Measurements from ENCODE around the gene HSF2. TPM values are rescaled to one million over a fixed set of nuclear protein-coding genes. Genes with fewer than 3 reads are reported as not detected.
"Not testable (repeated sequence)": the region's sequence is repeated elsewhere in the genome, so short reads cannot be mapped to it uniquely, and the experiment has no call there.

Gene HSF2
- total RNA-seq, 1 experiment from 2014 or later = 51.4 TPM

DNA sequence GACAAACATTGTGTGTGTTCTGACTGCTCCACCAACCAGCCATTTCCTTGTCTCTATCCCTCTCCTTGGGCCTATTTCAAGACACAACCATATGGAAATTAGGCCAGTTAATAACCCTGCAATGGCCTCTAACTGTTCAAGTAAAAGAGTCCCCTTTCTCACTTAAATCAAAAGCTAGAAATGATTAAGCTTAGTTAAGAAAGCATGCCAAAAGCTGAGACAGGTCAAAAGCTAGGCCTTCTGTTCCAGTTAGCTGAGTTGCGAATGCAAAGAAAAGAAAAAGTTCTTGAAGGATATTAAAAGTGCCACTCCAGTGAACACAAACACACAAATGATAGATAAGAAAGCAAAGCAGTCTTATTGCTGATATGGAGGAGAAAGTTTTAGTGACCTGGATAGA lies 49.6 kb downstream of the HSF2 start:
- DNase-seq (ENCODE audit: low spot score) = no peak

DNA sequence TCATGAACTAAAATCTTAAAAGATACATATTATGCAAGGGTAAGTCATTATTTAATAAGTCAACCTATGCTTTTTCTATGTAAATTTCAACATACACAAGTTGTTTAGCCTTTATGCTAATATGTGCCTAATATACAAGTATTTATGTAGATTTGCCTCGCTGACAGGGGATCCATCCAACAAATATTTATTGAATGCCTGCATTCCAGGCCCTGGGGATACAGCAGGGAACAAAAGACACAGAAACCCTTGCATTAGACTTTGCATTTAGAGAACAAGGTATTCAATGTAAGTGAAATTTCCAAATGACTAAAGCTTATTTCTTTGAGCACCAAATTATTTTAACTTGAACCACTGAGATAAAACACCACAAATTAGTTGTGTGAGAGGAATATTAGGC lies 53.1 kb downstream of the HSF2 start:
- DNase-seq (ENCODE audit: low spot score) = no peak

DNA sequence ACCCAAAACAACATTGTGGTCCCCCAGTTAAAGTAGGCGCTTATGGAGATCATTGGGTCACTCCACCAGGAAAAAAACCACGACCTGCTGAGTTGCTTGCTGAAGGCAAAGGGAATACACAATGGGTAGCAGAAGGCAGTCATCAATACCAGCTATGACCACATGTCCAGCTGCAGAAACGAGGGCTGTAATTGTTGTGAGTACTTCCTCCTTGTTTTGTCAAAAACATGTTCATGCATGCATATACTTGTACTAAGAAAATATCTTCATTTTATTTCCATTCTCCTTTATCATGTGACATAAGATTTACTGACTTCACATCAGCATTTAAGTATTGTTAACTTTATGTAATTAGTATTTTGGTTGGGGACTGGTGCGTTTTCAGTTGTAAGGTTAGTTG lies 55.2 kb downstream of the HSF2 start:
- DNase-seq (ENCODE audit: low spot score) = no peak

DNA sequence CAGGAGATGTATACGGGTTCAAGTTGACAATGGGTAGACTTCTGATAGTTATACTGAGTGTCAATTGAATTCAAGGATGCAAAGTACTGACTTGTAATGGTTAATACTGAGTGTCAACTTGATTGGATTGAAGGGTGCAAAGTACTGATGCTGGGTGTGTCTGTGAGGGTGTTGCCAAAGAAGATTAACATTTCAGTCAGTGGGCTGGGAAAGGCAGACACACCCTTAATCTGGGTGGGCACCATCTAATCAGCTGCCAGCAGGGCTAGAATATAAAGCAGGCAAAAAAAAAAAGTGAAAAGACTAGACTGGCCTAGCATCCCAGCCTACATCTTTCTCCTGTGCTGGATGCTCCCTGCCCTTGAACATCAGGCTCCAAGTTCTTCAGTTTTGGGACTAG lies 55.7 kb downstream of the HSF2 start:
- DNase-seq (ENCODE audit: low spot score) = not testable (repeated sequence)

DNA sequence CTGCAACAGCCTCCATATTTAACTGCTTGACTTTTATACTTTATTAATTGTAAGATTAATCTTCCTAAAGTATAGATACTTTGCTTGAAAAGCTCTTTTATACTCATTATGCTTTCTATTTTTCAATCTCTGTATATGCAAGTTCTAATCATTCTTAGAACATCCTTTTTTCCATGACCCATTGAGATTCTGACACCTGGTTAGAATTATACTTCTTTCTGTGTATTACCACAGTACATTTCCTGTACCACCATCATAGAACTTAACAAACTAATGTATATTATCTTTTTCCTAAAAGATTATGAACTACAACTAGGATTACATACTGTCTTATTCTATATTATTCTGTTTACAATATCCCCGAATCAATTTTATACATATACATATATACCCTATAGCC lies 58.6 kb downstream of the HSF2 start:
- no peak for DNase-seq (ENCODE audit: low spot score)

DNA sequence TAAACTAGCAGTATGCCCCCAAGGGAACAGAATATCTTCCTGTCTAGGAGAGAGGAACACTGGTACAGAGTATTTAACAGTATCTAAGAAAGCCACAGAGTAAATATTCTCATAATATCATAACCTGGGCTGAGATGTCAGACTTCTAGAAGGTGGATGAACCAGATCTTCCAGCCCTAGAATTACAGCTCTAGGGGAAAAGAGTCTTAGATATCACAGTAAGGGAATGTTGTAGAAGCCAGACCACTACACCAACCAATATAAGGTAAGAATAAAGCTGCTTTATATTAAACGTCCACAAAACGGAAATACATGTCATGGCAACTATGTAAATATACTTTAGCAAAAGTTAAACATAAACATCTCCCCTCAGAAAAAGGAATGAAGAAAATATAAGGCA lies 59.8 kb downstream of the HSF2 start:
- DNase-seq (ENCODE audit: low spot score) = no peak

DNA sequence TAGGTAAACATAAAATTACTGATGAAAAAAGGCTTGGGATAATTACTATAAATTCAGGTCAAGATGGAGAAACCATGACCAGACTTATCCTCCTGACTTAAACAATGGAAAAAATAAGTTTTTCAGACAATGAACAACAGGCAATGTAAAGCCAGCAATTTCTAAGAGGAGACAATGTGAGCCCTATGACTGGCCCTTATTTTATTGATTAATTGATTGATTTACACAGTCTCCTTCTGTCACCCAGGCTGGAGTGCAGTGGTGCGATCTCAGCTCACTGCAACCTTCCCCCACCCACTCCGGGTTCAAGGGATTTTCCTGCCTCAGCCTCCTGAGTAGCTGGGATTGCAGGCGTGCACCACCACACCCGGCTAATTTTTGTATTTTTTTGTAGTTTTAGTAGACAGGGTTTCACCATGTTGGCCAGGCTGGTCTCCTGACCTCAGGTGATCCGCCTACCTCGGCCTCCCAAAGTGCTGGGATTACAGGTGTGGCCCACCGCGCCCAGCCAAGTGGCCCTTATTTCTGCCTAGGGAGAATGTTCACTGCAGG lies 60.5 kb downstream of the HSF2 start:
- DNase-seq (ENCODE audit: low spot score) = not testable (repeated sequence)

DNA sequence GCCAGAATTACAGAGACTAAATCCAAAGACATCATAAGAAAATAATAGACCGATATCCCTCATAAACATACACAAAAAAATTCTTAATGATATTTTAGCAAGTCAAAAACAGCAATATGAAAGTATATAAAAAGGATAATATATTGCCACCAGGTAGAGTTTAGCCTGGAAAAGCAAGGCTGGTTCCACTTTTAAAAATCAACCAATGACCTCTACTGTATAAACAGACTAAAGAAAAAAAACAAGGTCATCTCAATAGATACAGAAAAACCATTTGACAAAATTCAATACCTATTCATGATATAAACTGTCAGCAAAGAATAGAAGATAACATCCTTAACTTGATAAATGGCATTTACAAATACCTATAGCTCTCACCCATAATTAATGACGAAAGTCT lies 62.4 kb downstream of the HSF2 start:
- no peak for DNase-seq (ENCODE audit: low spot score)

DNA sequence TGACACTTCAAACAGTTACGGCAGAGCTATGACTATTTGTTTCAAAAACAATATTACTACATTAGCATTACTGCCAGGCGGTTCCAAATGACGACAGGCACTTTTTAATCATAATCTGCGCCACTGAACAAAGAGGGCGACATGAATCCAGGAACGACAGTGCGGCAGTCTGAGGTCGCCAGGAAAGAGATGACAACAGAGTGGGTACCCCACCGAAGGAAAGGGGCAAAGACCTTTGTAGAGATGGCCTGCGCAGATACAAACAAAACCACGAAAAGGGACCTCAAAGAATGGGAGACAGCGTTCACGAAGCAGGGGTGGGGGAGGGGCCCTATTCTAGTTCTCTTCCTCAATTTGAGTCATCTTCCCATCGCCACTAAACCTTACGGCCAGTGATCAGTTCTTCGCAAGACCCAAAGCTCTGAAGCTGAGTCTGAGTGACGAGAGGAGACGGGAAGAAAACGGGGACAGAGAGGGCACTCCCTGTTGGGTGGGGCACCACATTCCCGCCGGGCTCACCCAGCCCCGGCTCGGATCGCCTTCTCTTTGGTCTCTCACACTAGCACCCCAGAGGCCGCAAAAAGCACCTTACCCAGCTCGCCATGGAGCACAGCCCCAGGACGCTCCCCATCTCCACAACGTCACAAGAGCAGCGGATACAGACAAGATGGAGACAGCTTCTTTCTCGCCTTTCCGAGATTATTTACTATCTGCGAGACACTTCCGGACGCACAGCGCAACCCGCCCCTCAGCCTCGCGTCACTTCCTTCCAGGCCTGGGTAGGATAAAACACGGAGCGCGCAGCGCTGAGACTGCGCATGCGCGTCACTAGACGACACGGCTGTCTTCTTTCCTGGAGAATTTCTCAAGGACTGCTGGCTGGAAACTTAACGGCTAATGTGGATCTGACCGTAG lies 71.9 kb downstream of the HSF2 start, which contains the start of gene SERINC1:
Gene SERINC1 (minus strand): TSS at position 701 of the 915 bp plus-strand sequence. CDS start 70 bp downstream, at position 631.
- DNase-seq (ENCODE audit: low spot score) = peak; percentile 94

DNA sequence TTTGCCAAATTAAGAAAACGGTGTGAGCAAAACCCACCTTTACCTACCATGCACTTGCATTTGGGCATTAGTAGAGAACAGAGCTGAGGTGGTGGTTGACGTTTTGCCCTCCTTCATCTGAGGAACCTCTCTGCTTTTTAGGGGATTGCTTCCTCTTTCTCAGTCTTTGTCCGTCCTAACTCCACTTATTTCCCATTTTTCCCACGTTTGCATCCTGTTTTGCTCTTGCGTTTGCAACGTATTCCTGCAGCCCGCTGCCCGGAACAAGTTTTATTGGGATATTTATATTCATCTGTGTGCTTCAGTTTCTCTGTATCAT lies 72.5 kb downstream of the HSF2 start:
- DNase-seq (ENCODE audit: low spot score) = no peak

DNA sequence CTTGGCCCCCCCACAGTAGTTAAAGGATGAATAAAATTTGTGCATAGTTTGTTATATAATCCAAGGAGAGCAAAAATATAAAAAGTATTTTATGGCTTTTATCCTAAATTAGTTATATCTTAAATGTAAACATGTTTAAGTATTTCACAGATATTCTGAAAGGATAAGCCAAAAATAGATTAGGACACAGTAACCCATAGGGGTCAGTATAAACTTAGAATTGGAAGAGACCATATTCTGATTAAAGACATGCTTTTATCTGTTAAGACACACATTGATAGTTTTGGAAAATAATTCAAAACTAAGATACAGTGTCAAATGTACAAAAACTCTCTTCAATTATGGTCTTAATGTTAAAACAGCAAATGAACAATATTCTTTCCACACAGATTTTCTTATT lies 76.7 kb downstream of the HSF2 start:
- peak; percentile 6 for DNase-seq (ENCODE audit: low spot score)

DNA sequence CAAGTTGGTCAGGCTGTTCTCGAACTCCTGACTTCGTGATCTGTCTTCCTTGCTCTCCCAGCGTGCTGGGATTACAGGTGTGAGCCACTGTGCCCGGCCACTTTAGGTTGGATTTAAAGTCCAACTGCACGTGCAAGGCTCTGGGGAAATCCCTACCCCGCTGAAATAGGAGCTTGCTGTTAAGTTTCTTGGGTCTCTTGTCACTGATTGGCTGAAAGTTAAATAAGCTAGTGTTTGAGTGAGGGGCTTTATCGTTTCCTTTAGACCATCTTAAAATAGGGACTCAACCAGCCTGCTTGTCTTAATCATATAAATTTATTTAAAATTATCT lies 83.3 kb downstream of the HSF2 start:
- DNase-seq (ENCODE audit: low spot score) = no peak

Other genes with a start within 250 kb of the HSF2 start
- 138 and 149 TPM in 2 replicates for gene SERINC1, start 72.2 kb downstream of the HSF2 start, total RNA-seq (2014; rRNA removed; shearing (Covaris generic))
- 2.0 and 4.1 TPM in 2 replicates for gene PKIB, start 210.8 kb downstream of the HSF2 start, total RNA-seq (2014; rRNA removed; shearing (Covaris generic))

Measured in A172 (cell line).